HepG2 (cell line): ENCODE results near the gene GSTK1. TPM values are rescaled to one million over a fixed set of nuclear protein-coding genes. Genes with fewer than 3 reads are reported as not detected.

Experiments used
- BHLHE40 ChIP-seq: IDR thresholded peaks from 2 replicates; pipeline ENCODE4 v1.6.1; 2011; ENCODE audit warnings: low read length, improper control_type of control experiment
- E2F5 ChIP-seq: sonication (generic); formaldehyde crosslinking; conservative IDR thresholded peaks from 2 replicates; pipeline ENCODE4 v1.4.0; 2020; ENCODE audit warnings: missing genetic modification reagents
- FOXJ3 ChIP-seq: sonication (generic); formaldehyde crosslinking; IDR thresholded peaks from 2 replicates; pipeline ENCODE4 v1.4.0; 2020; ENCODE audit warnings: missing genetic modification reagents, mild to moderate bottlenecking, borderline replicate concordance
- HNF1A ChIP-seq, 2 experiments: sonication (generic) in 1 of 2; formaldehyde crosslinking in 1 of 2; IDR thresholded peaks; 2 replicates each; pipeline versions ENCODE4 v1.4.0 to v1.6.1; 2016 to 2020; ENCODE audit warnings: borderline replicate concordance in 1 of 2, low read depth in 1 of 2, mild to moderate bottlenecking in 1 of 2, missing genetic modification reagents in 1 of 2
- IRF2 ChIP-seq: IDR thresholded peaks from 2 replicates; pipeline ENCODE4 v1.6.1; 2018; ENCODE audit warnings: missing genetic modification reagents, missing compliant biosample characterization
- ZFP91 ChIP-seq: sonication (generic); formaldehyde crosslinking; IDR thresholded peaks from 2 replicates; pipeline ENCODE4 v1.9.0; 2022; ENCODE audit warnings: missing genetic modification reagents, mild to moderate bottlenecking, borderline replicate concordance
- ZNF10 ChIP-seq: sonication (generic); formaldehyde crosslinking; IDR thresholded peaks from 2 replicates; pipeline ENCODE4 v1.4.0; 2020; ENCODE audit warnings: mild to moderate bottlenecking, low read depth, missing genetic modification reagents, borderline replicate concordance
- ZNF354B ChIP-seq: sonication (generic); formaldehyde crosslinking; IDR thresholded peaks from 2 replicates; pipeline ENCODE4 v1.8.0; 2022; ENCODE audit warnings: mild to moderate bottlenecking, missing genetic modification reagents
- ZNF407 ChIP-seq: sonication (generic); formaldehyde crosslinking; IDR thresholded peaks from one replicate; pipeline ENCODE4 v1.5.1; 2020; ENCODE audit warnings: mild to moderate bottlenecking, missing genetic modification reagents; ENCODE audit errors: not compliant biosample characterization
- ZNF431 ChIP-seq: sonication (generic); formaldehyde crosslinking; IDR thresholded peaks from 2 replicates; pipeline ENCODE4 v1.9.0; 2022; ENCODE audit warnings: missing genetic modification reagents, low read depth, mild to moderate bottlenecking, borderline replicate concordance
- polyA plus RNA-seq, 8 experiments: library from polyadenylated mRNA; depleted of rRNA in 3 of 8; stranded (reverse) in 7 of 8; unstranded in 1 of 8; fragments of >200 nt; fragmentation: Illumina TruSeq in 4 of 8; extraction: Trizol in 4 of 8; gene quantifications; 2 replicates each; pipeline versions ENCODE4 v1.2.1 to v1.2.3, GENCODE V29; 2011 to 2016; ENCODE audit warnings: low read depth in 4 of 8, missing spikeins in 1 of 8, mixed read lengths in 1 of 8; ENCODE audit not compliant: insufficient read depth in 1 of 8
- total RNA-seq, 5 experiments: library from RNA; depleted of rRNA; stranded (reverse); fragments of >200 nt; fragmentation: Illumina TruSeq; extraction: Trizol; gene quantifications; 2 replicates each; pipeline ENCODE4 v1.2.3, GENCODE V29; 2016; ENCODE audit warnings: low read depth in 1 of 5

GSTK1 gene
- total and polyA plus RNA-seq, 2 of the 13 experiments (the other 11 are each of a cell fraction or from before 2014, with no cell fraction given), result 64.6 to 92.1 TPM

GRCh38 chr7:143263266-143264195, at the start of gene GSTK1 (continued):
- TF ChIP-seq HNF1A (IDR thresholded peaks at IDR 0.05; ENCODE audit: low read depth), result no peak; the same call in 1 of the 2 replicates
- TF ChIP-seq HNF1A (CRISPR knock-in tag; IDR thresholded peaks at IDR 0.05; ENCODE audit: borderline replicate concordance), result peak; percentile 66; the same call in 1 of the 2 replicates
- peak; percentile 87 for TF ChIP-seq ZFP91 (CRISPR knock-in tag)
- TF ChIP-seq BHLHE40, result no peak
- TF ChIP-seq ZNF354B (CRISPR knock-in tag), result no peak
- 0 out of 2 replicates have a peak, but pooled peaks have one; percentile 29 for TF ChIP-seq FOXJ3
- TF ChIP-seq ZNF431 (CRISPR knock-in tag), result peak; percentile 77; the same call in 1 of the 2 replicates
- TF ChIP-seq ZNF10 (CRISPR knock-in tag), result no peak
- TF ChIP-seq ZNF407 (CRISPR knock-in tag), result peak; percentile 21
- no peak for TF ChIP-seq IRF2 (CRISPR knock-in tag)
- TF ChIP-seq E2F5 (CRISPR knock-in tag), result peak; percentile 74; the same call in 1 of the 2 replicates
